ENCODE data around the gene TOX4.
A peak's percentile ranks its signal among the peaks of the same experiment; 100 is the strongest.

The TOX4 gene

GRCh38 chr14:21509432-21510143, 32.6 kb downstream of the TOX4 start:
- Histone ChIP-seq H3K36me3 (ENCODE audit: control insufficient read depth, insufficient read depth, low read length) (peaks cover 2% of the 10 kb centered on the region), H3K4me1 (ENCODE audit: control insufficient read depth, insufficient read depth, low read length) (peaks cover 10% of the 10 kb centered on the region), H3K9me3 (ENCODE audit: control insufficient read depth, insufficient read depth, low read length) (no peaks in the 10 kb centered on the region), H3K9ac (ENCODE audit: low read depth, low read length) (peak overlapping the region; percentile 17), H3K4me3 (ENCODE audit: low read depth, low read length) (peak overlapping the region; percentile 100), H3K27me3 (ENCODE audit: control insufficient read depth, insufficient read depth, low read length) (no peaks in the 10 kb centered on the region)

GRCh38 chr14:21510735-21511657, 34.0 kb downstream of the TOX4 start, which contains the start of gene METTL3:
Gene METTL3 (minus strand): TSS chr14:21511340. CDS start chr14:21511223, 117 bp downstream.
- Histone ChIP-seq H3K9me3 (ENCODE audit: control insufficient read depth, insufficient read depth, low read length) (no peaks in the 10 kb centered on the region), H3K36me3 (ENCODE audit: control insufficient read depth, insufficient read depth, low read length) (peaks cover 2% of the 10 kb centered on the region), H3K9ac (ENCODE audit: low read depth, low read length) (peak within 1 kb of the TSS; percentile 98), H3K27me3 (ENCODE audit: control insufficient read depth, insufficient read depth, low read length) (no peaks in the 10 kb centered on the region), H3K4me1 (ENCODE audit: control insufficient read depth, insufficient read depth, low read length) (peaks cover 10% of the 10 kb centered on the region), H3K4me3 (ENCODE audit: low read depth, low read length) (peak within 1 kb of the TSS; percentile 100)

GRCh38 chr14:21514341-21514740, 37.3 kb downstream of the TOX4 start:
- Histone ChIP-seq H3K4me1 (ENCODE audit: control insufficient read depth, insufficient read depth, low read length) (peaks cover 13% of the 10 kb centered on the region), H3K9me3 (ENCODE audit: control insufficient read depth, insufficient read depth, low read length) (no peaks in the 10 kb centered on the region), H3K36me3 (ENCODE audit: control insufficient read depth, insufficient read depth, low read length) (no peaks in the 10 kb centered on the region), H3K4me3 (ENCODE audit: low read depth, low read length) (no peak overlapping the region), H3K9ac (ENCODE audit: low read depth, low read length) (no peak overlapping the region), H3K27me3 (ENCODE audit: control insufficient read depth, insufficient read depth, low read length) (no peaks in the 10 kb centered on the region)

DNA sequence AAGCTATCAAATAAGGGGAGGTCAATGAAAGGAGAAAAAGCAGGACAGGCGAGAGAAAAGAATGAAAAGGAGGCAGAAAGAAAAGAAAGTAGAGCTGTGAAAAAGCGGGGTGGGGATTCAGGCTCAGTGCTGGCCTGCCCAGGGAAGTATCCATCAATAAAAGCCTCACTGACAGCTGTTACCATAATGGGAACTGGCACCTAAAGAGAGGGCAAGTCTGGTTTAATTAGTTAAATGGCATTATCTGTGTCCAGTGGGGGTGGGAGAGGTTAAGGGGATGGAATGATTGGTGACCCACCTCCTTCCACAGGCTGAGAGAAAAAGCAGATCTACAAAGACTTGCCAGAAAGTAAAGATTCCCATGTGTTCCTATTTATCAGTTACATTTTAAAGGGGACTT, 41.7 kb downstream of the TOX4 start:
- Histone ChIP-seq H3K4me1 (ENCODE audit: control insufficient read depth, insufficient read depth, low read length) (peaks cover 18% of the 10 kb centered on the region), H3K4me3 (ENCODE audit: low read depth, low read length) (no peak overlapping the region), H3K36me3 (ENCODE audit: control insufficient read depth, insufficient read depth, low read length) (peaks cover 30% of the 10 kb centered on the region), H3K9ac (ENCODE audit: low read depth, low read length) (no peak overlapping the region), H3K9me3 (ENCODE audit: control insufficient read depth, insufficient read depth, low read length) (no peaks in the 10 kb centered on the region), H3K27me3 (ENCODE audit: control insufficient read depth, insufficient read depth, low read length) (no peaks in the 10 kb centered on the region)

DNA sequence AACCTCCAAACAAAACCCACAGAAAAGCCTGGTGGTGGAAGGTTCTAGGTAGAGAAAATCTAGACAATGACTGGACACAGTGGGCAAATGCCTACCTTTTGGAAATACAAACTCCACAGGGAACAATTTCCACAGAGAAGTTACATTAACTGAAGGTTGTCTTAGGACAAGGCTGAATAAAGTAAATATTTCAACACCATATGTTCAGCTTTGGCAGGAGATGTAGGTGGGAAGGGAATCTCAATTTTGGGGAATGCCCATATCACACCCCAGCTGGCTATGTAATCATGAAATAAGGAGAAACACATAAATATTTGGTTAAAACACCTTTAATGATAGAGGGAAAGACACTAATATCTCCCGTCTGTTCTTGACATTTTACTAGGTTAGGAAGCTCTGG, 43.8 kb downstream of the TOX4 start:
- H3K27me3 ChIP-seq (ENCODE audit: control insufficient read depth, insufficient read depth, low read length) = no peaks in the 10 kb centered on the region
- H3K36me3 ChIP-seq (ENCODE audit: control insufficient read depth, insufficient read depth, low read length) = peaks cover 46% of the 10 kb centered on the region

DNA sequence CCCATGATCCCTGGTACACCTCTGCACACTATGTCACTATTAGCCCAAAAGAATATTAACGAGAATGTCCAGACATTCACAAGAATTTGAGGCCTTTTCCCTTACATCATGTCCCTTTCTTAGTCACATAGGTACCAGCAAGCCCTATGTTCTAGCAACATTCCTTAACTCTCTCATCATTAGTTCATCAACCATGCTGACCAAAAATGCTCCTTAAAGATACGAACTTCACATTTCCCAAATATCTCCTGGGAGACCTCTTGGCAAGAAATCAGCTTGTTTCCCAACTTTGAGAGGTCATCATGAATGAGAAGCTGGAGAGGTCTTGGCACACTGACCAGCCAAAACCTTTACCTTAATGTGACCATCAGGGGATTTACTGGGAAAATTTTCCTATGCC, 44.5 kb downstream of the TOX4 start:
- H3K36me3 ChIP-seq (ENCODE audit: control insufficient read depth, insufficient read depth, low read length) = peaks cover 46% of the 10 kb centered on the region
- no peaks in the 10 kb centered on the region for H3K27me3 ChIP-seq (ENCODE audit: control insufficient read depth, insufficient read depth, low read length)
- H3K9me3 ChIP-seq (ENCODE audit: control insufficient read depth, insufficient read depth, low read length) = no peaks in the 10 kb centered on the region
- H3K4me1 ChIP-seq (ENCODE audit: control insufficient read depth, insufficient read depth, low read length) = peaks cover 22% of the 10 kb centered on the region
- H3K9ac ChIP-seq (ENCODE audit: low read depth, low read length) = no peak overlapping the region
- no peak overlapping the region for H3K4me3 ChIP-seq (ENCODE audit: low read depth, low read length)

More for the DNA sequence above, 43.8 kb downstream of the TOX4 start:
- Histone ChIP-seq H3K9ac (ENCODE audit: low read depth, low read length) (no peak overlapping the region), H3K4me3 (ENCODE audit: low read depth, low read length) (no peak overlapping the region), H3K9me3 (ENCODE audit: control insufficient read depth, insufficient read depth, low read length) (no peaks in the 10 kb centered on the region), H3K4me1 (ENCODE audit: control insufficient read depth, insufficient read depth, low read length) (peaks cover 22% of the 10 kb centered on the region)

- H3K9me3 ChIP-seq (ENCODE audit: control insufficient read depth, insufficient read depth, low read length) = no peaks in the 10 kb centered on the region
- H3K36me3 ChIP-seq (ENCODE audit: control insufficient read depth, insufficient read depth, low read length) = peaks cover 46% of the 10 kb centered on the region
- H3K4me1 ChIP-seq (ENCODE audit: control insufficient read depth, insufficient read depth, low read length) = peaks cover 31% of the 10 kb centered on the region
- no peak overlapping the region for H3K4me3 ChIP-seq (ENCODE audit: low read depth, low read length)
- H3K9ac ChIP-seq (ENCODE audit: low read depth, low read length) = peak overlapping the region; percentile 56
- H3K27me3 ChIP-seq (ENCODE audit: control insufficient read depth, insufficient read depth, low read length) = no peaks in the 10 kb centered on the region
These were observed 46.2 kb downstream of the TOX4 start for GRCh38 chr14:21523203-21523602.

DNA sequence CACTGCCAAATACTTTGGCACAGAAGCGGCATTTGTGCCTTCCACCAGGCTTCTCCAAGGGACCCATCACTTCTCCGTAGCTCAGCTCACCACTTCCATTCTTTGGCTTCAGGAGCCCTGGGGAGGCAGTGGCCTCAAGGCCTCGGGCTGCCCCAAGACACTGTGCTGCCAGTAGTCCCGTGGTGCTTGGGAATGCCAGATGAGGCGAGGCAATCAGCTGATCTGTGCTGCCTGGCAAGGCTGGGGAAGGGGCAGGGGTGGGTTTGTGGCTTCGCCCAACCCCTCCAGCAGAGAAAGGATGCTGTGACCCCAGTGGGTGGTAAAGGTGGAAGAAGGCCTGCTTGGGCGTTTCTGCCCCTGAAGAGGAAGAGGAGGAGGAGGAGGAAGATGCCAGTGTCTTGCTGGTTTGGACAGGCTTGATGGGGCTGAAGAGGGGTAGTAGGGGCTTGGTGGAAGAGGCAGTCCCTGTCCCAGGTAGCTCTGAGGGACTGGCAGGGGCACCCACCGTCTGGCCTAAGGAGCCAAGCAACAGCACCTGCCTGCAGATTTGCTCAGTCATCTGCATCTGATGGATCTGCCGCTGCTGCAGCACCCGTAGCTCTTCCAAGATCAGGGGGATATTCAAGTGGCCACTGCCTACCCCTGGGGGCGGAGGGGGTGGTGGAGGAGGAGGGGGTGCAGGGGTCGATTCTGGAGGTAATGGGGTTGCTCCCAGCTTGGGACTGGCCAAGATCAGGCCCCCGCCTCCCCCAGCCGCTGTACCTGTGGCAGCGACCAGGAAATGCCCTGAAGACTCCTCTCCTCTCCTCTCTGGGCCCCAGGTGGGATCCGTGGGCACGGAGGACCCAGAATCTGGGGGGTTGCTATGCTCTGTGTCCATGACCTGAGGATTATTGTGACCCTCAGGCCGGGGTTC, 47.8 kb downstream of the TOX4 start:
- Histone ChIP-seq H3K9me3 (ENCODE audit: control insufficient read depth, insufficient read depth, low read length) (no peaks in the 10 kb centered on the region), H3K4me3 (ENCODE audit: low read depth, low read length) (peak overlapping the region; percentile 82), H3K36me3 (ENCODE audit: control insufficient read depth, insufficient read depth, low read length) (peaks cover 46% of the 10 kb centered on the region), H3K9ac (ENCODE audit: low read depth, low read length) (peak overlapping the region; percentile 82), H3K4me1 (ENCODE audit: control insufficient read depth, insufficient read depth, low read length) (peaks cover 43% of the 10 kb centered on the region), H3K27me3 (ENCODE audit: control insufficient read depth, insufficient read depth, low read length) (no peaks in the 10 kb centered on the region)

- Histone ChIP-seq H3K4me3 (ENCODE audit: low read depth, low read length) (peak overlapping the region; percentile 82), H3K27me3 (ENCODE audit: control insufficient read depth, insufficient read depth, low read length) (no peaks in the 10 kb centered on the region), H3K9ac (ENCODE audit: low read depth, low read length) (peak overlapping the region; percentile 82), H3K9me3 (ENCODE audit: control insufficient read depth, insufficient read depth, low read length) (no peaks in the 10 kb centered on the region), H3K36me3 (ENCODE audit: control insufficient read depth, insufficient read depth, low read length) (peaks cover 46% of the 10 kb centered on the region), H3K4me1 (ENCODE audit: control insufficient read depth, insufficient read depth, low read length) (peaks cover 45% of the 10 kb centered on the region)
These were observed 48.6 kb downstream of the TOX4 start for GRCh38 chr14:21525571-21525961.

DNA sequence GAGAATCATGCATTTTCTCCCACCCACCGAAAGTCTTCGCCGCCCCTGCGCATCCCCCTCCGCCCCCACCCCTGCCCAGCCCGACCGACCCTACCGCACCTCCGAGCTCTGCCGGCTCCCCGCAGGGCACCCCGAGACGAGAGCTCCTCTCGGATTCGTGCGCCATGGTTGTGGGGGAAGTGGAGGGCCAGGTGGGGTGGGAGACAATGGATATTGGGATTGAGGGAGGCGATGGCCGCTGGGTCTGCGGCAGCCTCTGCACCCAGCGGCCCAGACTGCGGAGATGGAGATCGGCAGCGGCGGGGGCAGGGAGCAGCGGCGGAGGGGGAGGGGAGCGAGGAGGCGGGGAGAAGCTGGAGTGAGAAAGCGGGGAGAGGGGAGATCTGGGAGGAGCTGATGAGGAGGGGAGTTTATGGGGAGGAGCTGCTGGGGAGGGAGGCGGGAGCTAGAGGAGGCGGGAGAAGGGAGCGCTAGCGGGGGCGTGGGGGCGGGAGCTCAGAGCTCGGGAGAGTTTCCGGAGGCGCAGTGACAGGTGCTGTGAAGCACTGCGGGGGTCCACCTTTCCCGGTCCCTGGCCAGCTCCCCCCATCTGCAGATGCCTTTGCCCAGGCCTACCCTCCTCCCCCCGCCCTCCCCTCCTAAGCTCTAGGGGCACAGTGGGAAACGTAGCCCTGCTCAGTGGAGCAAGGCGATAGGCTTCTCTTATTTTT, 49.1 kb downstream of the TOX4 start, which contains the start of gene SALL2:
TSS of gene SALL2 (minus strand) at position 385 of the 710 bp plus-strand sequence. CDS start at position 166, 219 bp downstream.
- Histone ChIP-seq H3K9ac (ENCODE audit: low read depth, low read length) (peak within 1 kb of the TSS; percentile 82), H3K4me1 (ENCODE audit: control insufficient read depth, insufficient read depth, low read length) (peaks cover 47% of the 10 kb centered on the region), H3K4me3 (ENCODE audit: low read depth, low read length) (peak within 1 kb of the TSS; percentile 82), H3K36me3 (ENCODE audit: control insufficient read depth, insufficient read depth, low read length) (peaks cover 42% of the 10 kb centered on the region), H3K9me3 (ENCODE audit: control insufficient read depth, insufficient read depth, low read length) (no peaks in the 10 kb centered on the region), H3K27me3 (ENCODE audit: control insufficient read depth, insufficient read depth, low read length) (no peaks in the 10 kb centered on the region)

All from iPS-15b (cell line).